ENCODE data around the gene RIOK3.

DNA sequence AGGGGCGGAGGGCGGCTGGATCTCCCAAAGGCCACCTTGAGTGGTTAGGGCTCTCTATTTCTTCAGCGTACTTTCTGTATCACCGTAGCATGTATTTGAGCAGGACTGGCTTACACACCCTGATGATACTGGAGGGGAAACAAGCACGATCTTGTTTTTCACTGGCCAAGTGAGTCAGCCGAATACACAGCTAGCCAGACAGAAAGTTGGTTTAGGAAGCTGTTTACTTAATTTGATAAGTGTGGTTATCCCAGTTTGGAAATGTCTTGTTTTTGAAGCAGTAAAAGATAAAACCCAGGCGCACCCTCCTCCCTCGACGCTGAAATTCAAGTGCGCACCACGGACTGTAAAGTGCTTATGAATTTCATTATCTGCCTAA is 582 bp downstream of the RIOK3 start:
- TF ChIP-seq, protein P1, sequence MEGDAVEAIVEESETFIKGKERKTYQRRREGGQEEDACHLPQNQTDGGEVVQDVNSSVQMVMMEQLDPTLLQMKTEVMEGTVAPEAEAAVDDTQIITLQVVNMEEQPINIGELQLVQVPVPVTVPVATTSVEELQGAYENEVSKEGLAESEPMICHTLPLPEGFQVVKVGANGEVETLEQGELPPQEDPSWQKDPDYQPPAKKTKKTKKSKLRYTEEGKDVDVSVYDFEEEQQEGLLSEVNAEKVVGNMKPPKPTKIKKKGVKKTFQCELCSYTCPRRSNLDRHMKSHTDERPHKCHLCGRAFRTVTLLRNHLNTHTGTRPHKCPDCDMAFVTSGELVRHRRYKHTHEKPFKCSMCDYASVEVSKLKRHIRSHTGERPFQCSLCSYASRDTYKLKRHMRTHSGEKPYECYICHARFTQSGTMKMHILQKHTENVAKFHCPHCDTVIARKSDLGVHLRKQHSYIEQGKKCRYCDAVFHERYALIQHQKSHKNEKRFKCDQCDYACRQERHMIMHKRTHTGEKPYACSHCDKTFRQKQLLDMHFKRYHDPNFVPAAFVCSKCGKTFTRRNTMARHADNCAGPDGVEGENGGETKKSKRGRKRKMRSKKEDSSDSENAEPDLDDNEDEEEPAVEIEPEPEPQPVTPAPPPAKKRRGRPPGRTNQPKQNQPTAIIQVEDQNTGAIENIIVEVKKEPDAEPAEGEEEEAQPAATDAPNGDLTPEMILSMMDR (conservative IDR thresholded peaks at IDR 0.05; ENCODE audit: low read depth, low read length), result no peak
- TF ChIP-seq POLR2A (IDR thresholded peaks at IDR 0.05; ENCODE audit: low read depth, low read length), result no peak; the same call in none of the 2 replicates
- TF ChIP-seq RFX5 (IDR thresholded peaks at IDR 0.05; ENCODE audit: low read depth, low read length), result no peak
- no peak for TF ChIP-seq RAD21 (IDR thresholded peaks at IDR 0.05; ENCODE audit: low read length)
- no peak for TF ChIP-seq RCOR1 (IDR thresholded peaks at IDR 0.05; ENCODE audit: insufficient replicate concordance, low read length)
- TF ChIP-seq, protein P2, sequence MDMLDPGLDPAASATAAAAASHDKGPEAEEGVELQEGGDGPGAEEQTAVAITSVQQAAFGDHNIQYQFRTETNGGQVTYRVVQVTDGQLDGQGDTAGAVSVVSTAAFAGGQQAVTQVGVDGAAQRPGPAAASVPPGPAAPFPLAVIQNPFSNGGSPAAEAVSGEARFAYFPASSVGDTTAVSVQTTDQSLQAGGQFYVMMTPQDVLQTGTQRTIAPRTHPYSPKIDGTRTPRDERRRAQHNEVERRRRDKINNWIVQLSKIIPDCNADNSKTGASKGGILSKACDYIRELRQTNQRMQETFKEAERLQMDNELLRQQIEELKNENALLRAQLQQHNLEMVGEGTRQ (IDR thresholded peaks at IDR 0.05; ENCODE audit: low read depth, low read length), result no peak
- TF ChIP-seq BHLHE40 (IDR thresholded peaks at IDR 0.05; ENCODE audit: low read depth, low read length), result no peak
